NCI-H2081 (cell line): Measurements from ENCODE around the gene PIAS4.

ENCODE experiments used
- DNase-seq, 2 experiments: peaks; one replicate each; lab custom pipeline; 2025; lab: John Stamatoyannopoulos, UW

The PIAS4 gene

GRCh38 chr19:4077800-4078684 is 70.5 kb downstream of the PIAS4 start:
- no peak for DNase-seq

- DNase-seq, result no peak
Observed at GRCh38 chr19:4080473-4080872, 72.9 kb downstream of the PIAS4 start.

DNA sequence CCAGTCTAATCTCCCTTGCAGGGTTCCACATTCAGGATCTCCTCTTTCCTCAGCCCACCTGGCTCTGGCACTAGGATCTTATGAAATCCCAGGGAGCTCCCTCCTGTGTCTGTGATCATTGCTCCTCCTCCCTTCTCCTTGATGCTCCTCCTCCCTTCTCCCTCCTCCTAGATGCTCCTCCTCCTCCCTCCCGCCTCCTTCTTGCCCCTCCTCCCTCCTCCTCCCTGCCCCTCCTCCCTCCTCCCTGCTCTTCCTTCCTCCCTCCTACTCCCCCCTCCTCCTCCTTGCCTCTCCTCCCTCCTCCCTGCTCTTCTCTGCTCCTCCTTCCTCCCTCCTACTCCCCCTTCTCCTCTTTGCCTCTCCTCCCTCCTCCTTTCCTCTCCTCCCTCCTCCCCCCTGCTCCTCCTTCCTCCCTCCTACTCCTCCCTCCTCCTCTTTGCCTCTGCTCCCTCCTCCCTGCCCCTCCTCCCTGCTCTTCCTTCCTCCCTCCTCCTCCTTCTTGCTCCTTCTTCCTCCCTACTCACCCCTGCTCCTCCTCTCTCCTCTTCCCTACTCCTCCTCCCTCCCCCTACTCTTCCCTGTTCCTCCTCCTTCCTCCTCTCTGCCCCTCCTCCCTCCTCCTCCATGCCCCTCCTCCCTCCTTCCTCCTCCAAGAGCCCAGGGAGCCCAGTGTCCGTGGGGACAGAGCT is 74.0 kb downstream of the PIAS4 start:
- DNase-seq, result no peak

GRCh38 chr19:4082172-4082571 is 74.6 kb downstream of the PIAS4 start:
- no peak for DNase-seq

GRCh38 chr19:4083677-4084546 is 76.4 kb downstream of the PIAS4 start:
- DNase-seq, result no peak

- DNase-seq, result no peak
Observed at GRCh38 chr19:4084547-4084877, 77.0 kb downstream of the PIAS4 start.

DNA sequence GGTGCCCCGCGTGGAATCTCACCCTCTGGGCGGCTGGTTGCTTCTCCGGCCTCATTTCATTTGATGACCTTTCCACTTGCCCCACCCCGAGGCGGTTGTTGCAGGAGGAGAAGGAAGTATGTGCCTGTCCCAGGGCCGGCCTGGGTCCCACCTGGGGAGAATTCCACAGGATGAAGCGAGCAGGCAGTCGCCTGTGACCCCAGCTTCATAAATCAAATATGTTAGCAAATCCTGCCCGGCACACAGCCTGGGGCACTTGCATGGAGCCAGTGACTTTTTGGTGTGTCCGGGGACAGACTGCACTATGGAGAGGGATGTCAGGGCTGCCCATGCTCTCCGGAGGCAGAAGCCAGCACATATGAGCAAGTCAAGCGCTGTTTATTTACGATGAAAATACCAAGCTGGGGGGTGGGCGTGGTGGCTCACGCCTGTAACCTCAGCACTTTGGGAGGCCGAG is 78.9 kb downstream of the PIAS4 start:
- DNase-seq, result no peak

DNA sequence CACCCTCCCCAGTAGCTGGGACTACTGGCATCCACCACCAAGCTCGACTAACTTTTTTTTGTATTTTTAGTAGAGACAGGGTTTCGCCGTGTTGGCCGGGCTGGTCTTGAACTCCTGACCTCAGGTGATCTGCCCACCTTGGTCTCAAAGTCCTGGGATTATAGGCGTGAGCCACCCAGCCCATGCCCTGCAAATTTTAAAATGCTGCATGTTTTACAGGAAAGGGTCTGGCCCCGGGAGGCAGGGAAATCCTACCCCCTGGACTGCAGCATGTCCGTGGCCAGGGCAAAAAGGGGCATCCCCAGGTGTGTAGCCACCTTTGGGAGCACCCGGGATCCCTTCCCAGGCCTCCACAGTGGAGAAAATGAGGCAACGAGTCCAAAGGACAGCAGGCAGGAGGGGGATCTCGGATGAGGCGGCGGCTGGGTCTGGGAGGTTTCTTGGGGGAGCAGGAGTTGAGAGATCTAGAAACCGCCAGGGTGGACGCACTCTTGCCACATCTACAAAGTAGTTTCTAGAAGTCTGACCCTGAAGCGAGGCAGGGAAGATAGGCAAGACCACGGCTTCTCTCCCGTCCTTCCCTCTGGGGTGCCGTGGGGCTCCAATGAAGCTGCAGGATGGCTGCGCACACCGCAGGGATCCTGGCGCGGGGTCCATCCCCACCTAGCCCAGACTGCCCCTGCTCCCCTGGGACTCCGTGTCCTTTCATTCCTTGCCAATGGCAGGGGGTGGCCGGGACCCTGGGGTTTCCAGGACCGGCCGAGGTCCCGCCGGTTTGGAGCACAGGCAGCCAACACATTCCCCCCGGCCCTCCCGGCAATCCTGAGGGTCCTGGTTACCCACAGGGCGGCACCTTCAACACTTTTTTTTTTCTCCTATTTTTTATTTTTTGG is 80.5 kb downstream of the PIAS4 start:
- DNase-seq, result no peak

DNA sequence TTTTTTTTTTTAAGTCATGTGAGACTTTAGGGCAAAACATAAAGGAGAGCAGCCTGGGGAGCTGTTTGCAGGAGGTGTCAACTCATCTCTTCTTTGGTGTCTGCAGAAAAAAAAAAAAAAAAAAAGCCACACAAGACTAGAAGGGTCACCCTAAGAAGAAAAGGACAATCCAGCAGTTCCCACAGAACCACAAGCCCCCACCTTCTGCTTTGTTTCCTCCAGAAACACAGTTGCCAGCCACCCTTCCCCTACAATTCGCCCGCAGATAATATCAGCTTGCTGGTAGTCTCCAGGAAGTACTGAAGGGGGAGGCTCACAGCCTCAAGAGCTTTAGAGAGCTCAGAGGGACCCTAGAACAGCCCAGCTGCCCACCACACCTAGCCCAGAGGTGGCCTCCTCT is 81.4 kb downstream of the PIAS4 start:
- no peak for DNase-seq
